ENCODE measurements around the gene SLC16A5. TPM values are rescaled to one million over a fixed set of nuclear protein-coding genes. Genes with fewer than 3 reads are reported as not detected.

Gene SLC16A5
- total and polyA plus RNA-seq, 2 donors (not counting 1 experiment from before 2014, with no cell fraction given), result 9.3 to 14.5 TPM

GRCh38 chr17:75061618-75062017 is 26.1 kb upstream of the SLC16A5 start:
- no peak overlapping the region for H3K4me3 Mint-ChIP-seq
- ATAC-seq (ENCODE audit: low read depth) (no peak), DNase-seq (no peak)
- Histone ChIP-seq H3K9me3 (ENCODE audit: control extremely low read depth in 1 of 3, control insufficient read depth in 2 of 3, insufficient read depth in 1 of 3, low read length in 2 of 3) (no peaks in the 10 kb centered on the region), H3K27me3 (replicated peaks in 1 of 4; ENCODE audit: control extremely low read depth in 1 of 4, control insufficient read depth in 3 of 4, insufficient read depth in 4 of 4, low read length in 3 of 4) (no peaks in the 10 kb centered on the region), H3K9ac (ENCODE audit: low read length) (no peak overlapping the region), H3K4me3 (ENCODE audit: control extremely low read depth in 1 of 5, extremely low read depth in 1 of 5, insufficient read depth in 1 of 5, low read depth in 2 of 5, low read length in 4 of 5) (no peak overlapping the region), H3K79me2 (ENCODE audit: control insufficient read depth, insufficient read depth, low read length) (peaks cover 5% of the 10 kb centered on the region), H2AFZ (ENCODE audit: insufficient read depth, low read depth, low read length, poor library complexity, severe bottlenecking) (no peak overlapping the region), H3K4me2 (replicated peaks; ENCODE audit: low read depth, low read length, poor library complexity, severe bottlenecking) (no peak overlapping the region), H3K4me1 (ENCODE audit: control insufficient read depth in 2 of 2, insufficient read depth in 2 of 2, low read length in 2 of 2) (no peaks in the 10 kb centered on the region), H3K36me3 (replicated peaks in 1 of 2; ENCODE audit: control extremely low read depth in 1 of 2, control insufficient read depth in 1 of 2, extremely low read depth in 1 of 2, insufficient read depth in 2 of 2, low read length in 1 of 2) (peaks cover 0 to 54% of the 10 kb centered on the region in 2 experiments), H3K27ac (ENCODE audit: low read length in 2 of 2) (no peak overlapping the region), H4K20me1 (ENCODE audit: control insufficient read depth, insufficient read depth, low read length, poor library complexity, severe bottlenecking) (no peaks in the 10 kb centered on the region)
- no peaks in the 10 kb centered on the region for H3K9me3 Mint-ChIP-seq (ENCODE audit: insufficient read depth)
- no peaks in the 10 kb centered on the region for H3K27me3 Mint-ChIP-seq
- 99% methylated on average over 7 of the region's 8 CpGs for whole genome bisulfite sequencing (ENCODE audit: insufficient coverage)
- H3K4me1 Mint-ChIP-seq, result no peaks in the 10 kb centered on the region
- ChIA-PET CTCF (interaction anchor here (0.7 to 2.1 kb wide), 6 partner anchors 55 to 189 kb away, joined by 3 to 10 read pairs (median 3); partner anchors contain the start of gene FDXR), POLR2A (no interaction called here)
- intact Hi-C loops (cut with micrococcal nuclease), result no loop called here
- no peak for TF ChIP-seq EZH2 (IDR thresholded peaks at IDR 0.05; ENCODE audit: borderline replicate concordance, insufficient read depth, low read depth, low read length, poor library complexity, severe bottlenecking)
- TF ChIP-seq, protein P1, sequence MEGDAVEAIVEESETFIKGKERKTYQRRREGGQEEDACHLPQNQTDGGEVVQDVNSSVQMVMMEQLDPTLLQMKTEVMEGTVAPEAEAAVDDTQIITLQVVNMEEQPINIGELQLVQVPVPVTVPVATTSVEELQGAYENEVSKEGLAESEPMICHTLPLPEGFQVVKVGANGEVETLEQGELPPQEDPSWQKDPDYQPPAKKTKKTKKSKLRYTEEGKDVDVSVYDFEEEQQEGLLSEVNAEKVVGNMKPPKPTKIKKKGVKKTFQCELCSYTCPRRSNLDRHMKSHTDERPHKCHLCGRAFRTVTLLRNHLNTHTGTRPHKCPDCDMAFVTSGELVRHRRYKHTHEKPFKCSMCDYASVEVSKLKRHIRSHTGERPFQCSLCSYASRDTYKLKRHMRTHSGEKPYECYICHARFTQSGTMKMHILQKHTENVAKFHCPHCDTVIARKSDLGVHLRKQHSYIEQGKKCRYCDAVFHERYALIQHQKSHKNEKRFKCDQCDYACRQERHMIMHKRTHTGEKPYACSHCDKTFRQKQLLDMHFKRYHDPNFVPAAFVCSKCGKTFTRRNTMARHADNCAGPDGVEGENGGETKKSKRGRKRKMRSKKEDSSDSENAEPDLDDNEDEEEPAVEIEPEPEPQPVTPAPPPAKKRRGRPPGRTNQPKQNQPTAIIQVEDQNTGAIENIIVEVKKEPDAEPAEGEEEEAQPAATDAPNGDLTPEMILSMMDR (IDR thresholded peaks at IDR 0.05), result no peak
- no peak overlapping the region for H3K27ac Mint-ChIP-seq

DNA sequence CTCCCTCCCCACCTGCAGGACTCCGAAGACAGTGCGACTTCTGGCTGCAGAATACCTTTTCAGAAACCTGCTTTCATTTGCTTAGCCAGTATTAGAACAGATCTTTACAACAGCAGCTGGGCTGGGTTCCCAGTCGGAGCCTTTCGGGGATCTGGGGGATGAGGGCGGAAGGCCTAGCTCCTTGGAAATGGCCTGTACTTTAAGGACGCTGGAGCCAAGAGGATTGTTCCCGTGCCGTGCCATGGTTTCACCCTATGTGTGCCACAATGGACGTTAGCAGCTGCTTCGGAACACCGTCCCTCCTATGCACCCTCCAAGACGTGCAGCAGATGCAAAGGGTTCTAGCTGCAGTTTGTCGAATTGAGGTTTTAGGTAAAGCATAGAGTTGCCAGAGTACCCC is 24.6 kb upstream of the SLC16A5 start:
- no peaks in the 10 kb centered on the region for H4K20me1 ChIP-seq (ENCODE audit: control insufficient read depth, insufficient read depth, low read length, poor library complexity, severe bottlenecking)
- no peaks in the 10 kb centered on the region for H3K27me3 Mint-ChIP-seq
- intact Hi-C loops (cut with micrococcal nuclease), result no loop called here
- H3K27me3 ChIP-seq (replicated peaks in 1 of 4; ENCODE audit: control extremely low read depth in 1 of 4, control insufficient read depth in 3 of 4, insufficient read depth in 4 of 4, low read length in 3 of 4), result no peaks in the 10 kb centered on the region
- H3K4me1 ChIP-seq (ENCODE audit: control insufficient read depth in 2 of 2, insufficient read depth in 2 of 2, low read length in 2 of 2), result no peaks in the 10 kb centered on the region
- no peak overlapping the region for H3K4me2 ChIP-seq (replicated peaks; ENCODE audit: low read depth, low read length, poor library complexity, severe bottlenecking)
- no peaks in the 10 kb centered on the region for H3K79me2 ChIP-seq (ENCODE audit: control insufficient read depth, insufficient read depth, low read length)
- no peak overlapping the region for H3K27ac Mint-ChIP-seq
- no peak overlapping the region for H2AFZ ChIP-seq (ENCODE audit: insufficient read depth, low read depth, low read length, poor library complexity, severe bottlenecking)
- no peak overlapping the region for H3K9ac ChIP-seq (ENCODE audit: low read length)
- no peak overlapping the region for H3K27ac ChIP-seq (ENCODE audit: low read length in 2 of 2)
- TF ChIP-seq EZH2 (IDR thresholded peaks at IDR 0.05; ENCODE audit: borderline replicate concordance, insufficient read depth, low read depth, low read length, poor library complexity, severe bottlenecking), result no peak
- TF ChIP-seq, protein P1 (IDR thresholded peaks at IDR 0.05), result no peak
- ChIA-PET POLR2A (interaction anchor here (0.6 kb wide), 1 partner anchor 1001 kb away, joined by 10 read pairs; no protein-coding TSS in a partner anchor), CTCF (no interaction called here)
- DNase-seq, result no peak
- H3K9me3 Mint-ChIP-seq (ENCODE audit: insufficient read depth), result no peaks in the 10 kb centered on the region
- H3K4me3 ChIP-seq (ENCODE audit: control extremely low read depth in 1 of 5, extremely low read depth in 1 of 5, insufficient read depth in 1 of 5, low read depth in 2 of 5, low read length in 4 of 5), result no peak overlapping the region
- peaks cover 0 to 54% of the 10 kb centered on the region in 2 experiments for H3K36me3 ChIP-seq (replicated peaks in 1 of 2; ENCODE audit: control extremely low read depth in 1 of 2, control insufficient read depth in 1 of 2, extremely low read depth in 1 of 2, insufficient read depth in 2 of 2, low read length in 1 of 2)
- no peak overlapping the region for H3K4me3 Mint-ChIP-seq
- WGBS (ENCODE audit: insufficient coverage), result 98% methylated on average over 13 of the region's 13 CpGs
- no peak for ATAC-seq (ENCODE audit: low read depth)
- no peaks in the 10 kb centered on the region for H3K9me3 ChIP-seq (ENCODE audit: control extremely low read depth in 1 of 3, control insufficient read depth in 2 of 3, insufficient read depth in 1 of 3, low read length in 2 of 3)
- H3K4me1 Mint-ChIP-seq, result no peaks in the 10 kb centered on the region
